Ascending aorta (tissue), 2 donors: ENCODE results near the gene MRPL16. TPM values are rescaled to one million over a fixed set of nuclear protein-coding genes. Genes with fewer than 3 reads are reported as not detected.

Experiments
- DNase-seq, 2 donors: peaks; one replicate each; pipeline ENCODE4 v3.0.0-alpha.2; 2019; ENCODE audit warnings: low spot score in 2 of 2
- H3K27ac ChIP-seq, 2 donors: fragments of 200-600 bp; sonication (generic); one replicate each; pipeline ENCODE4 v1.5.1; 2016 to 2017; ENCODE audit warnings: mild to moderate bottlenecking in 1 of 2
- H3K27me3 ChIP-seq: fragments of 200-600 bp; sonication (generic); one replicate; pipeline ENCODE4 v1.5.1; 2017
- H3K36me3 ChIP-seq, 2 donors: fragments of 200-600 bp; sonication (generic); one replicate each; pipeline ENCODE4 v1.5.1; 2016
- H3K4me1 ChIP-seq, 2 donors: fragments of 200-600 bp; sonication (generic); one replicate each; pipeline ENCODE4 v1.5.1; 2016 to 2017; ENCODE audit warnings: mild to moderate bottlenecking in 1 of 2
- H3K4me3 ChIP-seq, 2 donors: fragments of 200-600 bp; sonication (generic); one replicate each; pipeline ENCODE4 v1.5.1; 2016 to 2017; ENCODE audit warnings: mild to moderate bottlenecking in 1 of 2
- H3K9me3 ChIP-seq, 2 donors: fragments of 200-600 bp; sonication (generic); one replicate each; pipeline ENCODE4 v1.5.1; 2016
- intact Hi-C: fragments of 100-400 bp; cut with DNase I; formaldehyde crosslinking; loops from one replicate; pipeline ENCODE4 v1.15.1; 2023
- total RNA-seq: library from RNA; depleted of rRNA; stranded (reverse); fragments of >200 nt; gene quantifications from one replicate; pipeline ENCODE4 v1.1.0, GENCODE V29; 2016
- TF ChIP-seq, protein P1 (sequence below), 3 experiments: fragments of 200-600 bp in 2 of 3; fragments of 450-650 bp in 1 of 3; sonication (generic) in 2 of 3; IDR thresholded peaks; one replicate each; pipeline ENCODE4 v1.5.1; 2016 to 2019; ENCODE audit warnings: antibody characterized with exemption in 3 of 3, mild to moderate bottlenecking in 1 of 3, moderate library complexity in 1 of 3

Gene MRPL16
- total RNA-seq, 1 donor from 2014 or later, result 63.0 TPM

DNA sequence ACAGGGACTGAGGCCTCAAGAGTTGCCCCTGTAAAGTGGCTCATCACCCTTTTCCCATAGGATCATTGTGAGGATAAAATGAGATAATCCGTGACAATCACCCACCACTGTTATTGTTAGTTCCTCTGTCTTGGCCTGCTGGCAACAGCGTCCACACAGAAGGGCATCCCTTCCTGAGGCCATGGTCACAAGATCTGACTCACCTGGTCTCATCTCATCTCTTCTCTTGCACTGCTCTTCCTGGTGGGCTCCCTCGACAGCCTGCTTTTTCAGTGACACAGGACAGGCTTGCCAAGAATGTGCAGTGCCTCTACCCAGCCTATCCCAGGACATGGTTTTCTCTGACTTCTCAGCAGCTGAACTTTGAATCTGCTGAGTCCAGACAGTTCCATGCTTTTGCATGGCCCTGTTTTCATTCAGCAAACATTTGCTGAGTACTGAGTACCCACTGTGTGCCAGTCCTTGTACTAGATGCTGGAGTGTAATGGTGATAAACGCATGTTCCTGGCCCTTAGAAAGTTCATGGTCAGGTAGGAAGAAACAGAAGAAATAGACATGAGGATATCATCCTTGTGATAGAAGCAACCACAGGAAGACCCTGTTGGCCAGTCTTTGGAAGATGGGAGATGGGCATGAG is 52.1 kb downstream of the MRPL16 start:
- Histone ChIP-seq H3K27ac (no peak overlapping the region), H3K9me3 (no peaks in the 10 kb centered on the region), H3K27me3 (no peaks in the 10 kb centered on the region), H3K36me3 (no peaks in the 10 kb centered on the region), H3K4me3 (no peak overlapping the region), H3K4me1 (peaks cover 0 to 9% of the 10 kb centered on the region in 2 donors)
- intact Hi-C loops, result no loop called here
- DNase-seq, result no peak
- TF ChIP-seq, protein P1, sequence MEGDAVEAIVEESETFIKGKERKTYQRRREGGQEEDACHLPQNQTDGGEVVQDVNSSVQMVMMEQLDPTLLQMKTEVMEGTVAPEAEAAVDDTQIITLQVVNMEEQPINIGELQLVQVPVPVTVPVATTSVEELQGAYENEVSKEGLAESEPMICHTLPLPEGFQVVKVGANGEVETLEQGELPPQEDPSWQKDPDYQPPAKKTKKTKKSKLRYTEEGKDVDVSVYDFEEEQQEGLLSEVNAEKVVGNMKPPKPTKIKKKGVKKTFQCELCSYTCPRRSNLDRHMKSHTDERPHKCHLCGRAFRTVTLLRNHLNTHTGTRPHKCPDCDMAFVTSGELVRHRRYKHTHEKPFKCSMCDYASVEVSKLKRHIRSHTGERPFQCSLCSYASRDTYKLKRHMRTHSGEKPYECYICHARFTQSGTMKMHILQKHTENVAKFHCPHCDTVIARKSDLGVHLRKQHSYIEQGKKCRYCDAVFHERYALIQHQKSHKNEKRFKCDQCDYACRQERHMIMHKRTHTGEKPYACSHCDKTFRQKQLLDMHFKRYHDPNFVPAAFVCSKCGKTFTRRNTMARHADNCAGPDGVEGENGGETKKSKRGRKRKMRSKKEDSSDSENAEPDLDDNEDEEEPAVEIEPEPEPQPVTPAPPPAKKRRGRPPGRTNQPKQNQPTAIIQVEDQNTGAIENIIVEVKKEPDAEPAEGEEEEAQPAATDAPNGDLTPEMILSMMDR (IDR thresholded peaks at IDR 0.05), result no peak

DNA sequence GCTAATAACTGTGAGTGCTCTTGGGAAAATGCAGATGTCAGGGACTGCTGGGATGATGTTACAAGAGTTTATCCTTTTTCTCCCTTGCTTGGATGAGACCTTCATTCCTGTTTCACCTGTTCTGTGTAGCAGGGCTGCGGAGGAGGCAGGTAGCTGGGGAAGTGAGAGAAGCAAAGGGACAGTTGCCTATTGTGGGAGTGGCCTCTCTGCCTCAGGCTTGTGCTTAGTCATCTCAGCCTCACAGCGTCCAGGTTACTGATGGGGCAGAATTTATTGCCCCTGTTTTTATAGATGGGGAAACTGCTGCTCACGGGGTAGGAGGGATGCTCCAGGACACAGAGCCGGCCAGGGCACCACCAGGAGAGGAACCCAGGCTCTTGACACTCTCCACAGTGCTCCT is 53.7 kb downstream of the MRPL16 start:
- no peak for DNase-seq
- H3K36me3 ChIP-seq, result no peaks in the 10 kb centered on the region
- intact Hi-C loops, result no loop called here
- no peaks in the 10 kb centered on the region for H3K27me3 ChIP-seq
- TF ChIP-seq, protein P1 (IDR thresholded peaks at IDR 0.05), result no peak
- no peaks in the 10 kb centered on the region for H3K9me3 ChIP-seq
- H3K4me3 ChIP-seq, result peak overlapping the region in 1 of 2 donors; percentile 89
- H3K4me1 ChIP-seq, result peaks cover 0 to 9% of the 10 kb centered on the region in 2 donors
- H3K27ac ChIP-seq, result peak overlapping the region; percentile 95 to 97

DNA sequence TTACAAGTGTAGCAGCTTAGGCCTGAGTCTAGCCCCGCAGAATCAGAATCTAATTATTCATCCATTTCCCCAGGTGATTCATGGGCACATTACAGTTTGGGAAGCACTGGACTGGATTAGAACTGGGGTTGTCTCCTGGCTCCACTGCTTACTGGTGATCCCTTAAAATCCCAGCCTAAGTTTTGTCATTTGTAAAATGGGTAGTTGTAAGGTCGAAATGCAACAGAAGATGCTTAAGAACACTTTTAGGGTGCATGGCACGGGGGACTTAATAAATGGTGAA is 54.1 kb downstream of the MRPL16 start:
- H3K9me3 ChIP-seq, result no peaks in the 10 kb centered on the region
- peak overlapping the region in 1 of 2 donors; percentile 89 for H3K4me3 ChIP-seq
- TF ChIP-seq, protein P1 (IDR thresholded peaks at IDR 0.05), result no peak
- H3K27ac ChIP-seq, result peak overlapping the region; percentile 95 to 97
- peaks cover 0 to 9% of the 10 kb centered on the region in 2 donors for H3K4me1 ChIP-seq
- no peaks in the 10 kb centered on the region for H3K36me3 ChIP-seq
- intact Hi-C loops, result no loop called here
- H3K27me3 ChIP-seq, result no peaks in the 10 kb centered on the region
- DNase-seq, result no peak

Other genes with a start within 250 kb of the MRPL16 start
- gene OSBP, start 195.0 kb downstream of the MRPL16 start, total RNA-seq, result 16.7 TPM
- 6.8 TPM for gene PATL1, start 141.7 kb downstream of the MRPL16 start, total RNA-seq
- not detected for gene OR10V1, start 96.9 kb downstream of the MRPL16 start, total RNA-seq
- gene STX3, start 55.4 kb downstream of the MRPL16 start, total RNA-seq, result 18.0 TPM
- gene CBLIF, start 34.7 kb upstream of the MRPL16 start, total RNA-seq, result 2.6 TPM
- not detected for gene TCN1, start 55.7 kb upstream of the MRPL16 start, total RNA-seq
- not detected for gene OOSP3, start 68.0 kb upstream of the MRPL16 start, total RNA-seq
- gene OOSP1, start 127.7 kb upstream of the MRPL16 start, total RNA-seq, result not detected
- gene OOSP4A, start 153.3 kb upstream of the MRPL16 start, total RNA-seq, result not detected
- not detected for gene OOSP4B, start 206.4 kb upstream of the MRPL16 start, total RNA-seq
- not detected for gene OOSP2, start 229.6 kb upstream of the MRPL16 start, total RNA-seq
- not detected for gene MS4A3, start 245.9 kb upstream of the MRPL16 start, total RNA-seq